Astrocyte (in vitro differentiated cells and primary cell): ENCODE results near the gene FCRLB.

ENCODE experiments used
- CTCF ChIP-seq: IDR thresholded peaks from 2 replicates; pipeline ENCODE4 v1.5.1; 2011; ENCODE audit warnings: low read depth, mild to moderate bottlenecking, inconsistent platforms, low read length, moderate library complexity; ENCODE audit not compliant: insufficient read depth
- EZH2 ChIP-seq: IDR thresholded peaks from 2 replicates; pipeline ENCODE4 v1.6.1; 2012; ENCODE audit warnings: mild to moderate bottlenecking, low read length, inconsistent platforms; ENCODE audit not compliant: insufficient read depth

DNA sequence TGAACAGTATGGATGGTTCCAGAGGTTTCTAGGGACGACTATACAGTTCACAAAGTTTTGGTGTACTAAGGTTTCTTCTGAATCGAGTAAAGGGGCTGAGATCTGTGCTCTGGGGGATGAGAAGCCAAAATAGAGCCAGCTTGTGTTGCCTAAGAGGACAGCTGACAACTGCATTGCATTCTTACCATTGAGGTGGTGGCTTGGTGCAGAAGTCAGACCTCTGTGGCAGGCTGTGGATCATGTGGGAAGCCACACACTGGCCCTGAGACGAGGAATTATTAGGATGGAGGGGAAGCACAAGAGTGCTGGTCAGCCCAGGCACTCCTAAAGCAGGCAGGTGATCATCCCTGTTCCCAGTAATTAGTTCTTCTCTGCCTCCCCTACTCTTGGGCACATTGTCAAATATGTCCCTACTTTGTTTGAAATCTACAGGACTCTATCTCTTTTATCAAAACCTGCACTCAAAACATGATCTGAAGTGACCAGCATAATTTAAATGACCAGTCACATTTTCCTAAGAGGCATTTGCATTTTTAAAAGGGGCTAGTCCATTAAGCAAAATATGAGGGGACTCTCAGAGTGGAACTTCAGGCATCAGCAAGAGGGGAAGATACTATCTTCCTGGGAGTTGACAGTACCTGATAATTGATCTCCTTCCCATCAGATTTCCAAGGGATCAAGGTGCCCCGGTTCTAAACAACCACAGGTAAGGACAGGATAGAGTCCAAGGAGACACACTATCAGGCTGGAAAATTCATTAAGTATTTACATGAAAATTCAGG, at the start of gene FCRLB:
- TF ChIP-seq CTCF (no peak), EZH2 (no peak)
